CD14-positive monocyte (primary cell): ENCODE measurements around the gene NLRC5. TPM values are rescaled to one million over a fixed set of nuclear protein-coding genes. Genes with fewer than 3 reads are reported as not detected.

Source experiments
- DNase-seq, 3 donors: peaks; one replicate each; pipeline ENCODE4 v3.0.0-alpha.2; 2011 to 2022
- H2AFZ ChIP-seq: 2 replicates; pipeline ENCODE4 v1.6.0; 2012; ENCODE audit warnings: mild to moderate bottlenecking, low read depth, low read length, inconsistent platforms; ENCODE audit not compliant: insufficient read depth, poor library complexity, severe bottlenecking
- H3K27ac ChIP-seq, 2 donors: 1 replicate in 1 of 2; 2 replicates in 1 of 2; pipeline ENCODE4 v1.5.1; 2012 to 2013; ENCODE audit warnings: low read length in 2 of 2, control low read depth in 1 of 2, inconsistent platforms in 1 of 2, low read depth in 1 of 2, mild to moderate bottlenecking in 1 of 2
- H3K27me3 ChIP-seq, 2 donors: one replicate each; pipeline versions ENCODE4 v1.6.0 to v1.6.1; 2011 to 2013; ENCODE audit warnings: low read length in 2 of 2; ENCODE audit not compliant: control insufficient read depth in 2 of 2, insufficient read depth in 2 of 2
- H3K36me3 ChIP-seq, 2 donors: replicated peaks in 1 of 2; 1 replicate in 1 of 2; 2 replicates in 1 of 2; pipeline versions ENCODE4 v1.5.1 to v1.6.1; 2012 to 2013; ENCODE audit warnings: low read length in 2 of 2, control low read depth in 1 of 2, inconsistent platforms in 1 of 2, mild to moderate bottlenecking in 1 of 2; ENCODE audit not compliant: insufficient read depth in 2 of 2, control insufficient read depth in 1 of 2
- H3K4me1 ChIP-seq, 2 donors: 1 replicate in 1 of 2; 2 replicates in 1 of 2; pipeline versions ENCODE4 v1.5.1 to v1.6.1; 2012 to 2013; ENCODE audit warnings: low read length in 2 of 2, control low read depth in 1 of 2, inconsistent platforms in 1 of 2, mild to moderate bottlenecking in 1 of 2, moderate library complexity in 1 of 2; ENCODE audit not compliant: insufficient read depth in 2 of 2, control insufficient read depth in 1 of 2
- H3K4me2 ChIP-seq: replicated peaks from 2 replicates; pipeline ENCODE3; 2012; ENCODE audit warnings: low read length, moderate library complexity, mild to moderate bottlenecking; ENCODE audit not compliant: poor library complexity, severe bottlenecking; ENCODE audit errors: extremely low read depth
- H3K4me3 ChIP-seq, 3 experiments: fragments of 200-600 bp in 1 of 3; sonication (generic) in 1 of 3; replicated peaks in 1 of 3; 1 replicate in 2 of 3; 2 replicates in 1 of 3; pipeline ENCODE4 v1.5.1; 2011 to 2013; ENCODE audit warnings: low read length in 3 of 3, mild to moderate bottlenecking in 3 of 3, control low read depth in 2 of 3, low read depth in 2 of 3, inconsistent platforms in 1 of 3, moderate library complexity in 1 of 3
- H3K79me2 ChIP-seq: 2 replicates; pipeline ENCODE4 v1.6.0; 2012; ENCODE audit warnings: mild to moderate bottlenecking, control low read depth, inconsistent platforms, low read length, moderate library complexity; ENCODE audit not compliant: insufficient read depth
- H3K9ac ChIP-seq: 2 replicates; pipeline ENCODE4 v1.6.0; 2017; ENCODE audit warnings: low read length, mild to moderate bottlenecking; ENCODE audit not compliant: insufficient read depth, poor library complexity, severe bottlenecking
- H3K9me3 ChIP-seq, 2 donors: replicated peaks in 1 of 2; 1 replicate in 1 of 2; 2 replicates in 1 of 2; pipeline versions ENCODE4 v1.5.1 to v1.6.1; 2012 to 2013; ENCODE audit warnings: low read length in 2 of 2, control low read depth in 1 of 2; ENCODE audit not compliant: control insufficient read depth in 1 of 2, insufficient read depth in 1 of 2
- H4K20me1 ChIP-seq: 2 replicates; pipeline ENCODE4 v1.6.0; 2012; ENCODE audit warnings: mild to moderate bottlenecking, low read length, control low read depth, moderate library complexity; ENCODE audit not compliant: insufficient read depth
- H3K27ac Mint-ChIP-seq, 7 donors: one replicate each; pipeline ENCODE4 v1.8.0; 2020; ENCODE audit warnings: mild to moderate bottlenecking in 7 of 7, mixed read lengths in 7 of 7, moderate library complexity in 6 of 7, inconsistent platforms in 2 of 7
- H3K27me3 Mint-ChIP-seq, 3 donors: one replicate each; pipeline ENCODE4 v1.8.0; 2021 to 2022; ENCODE audit warnings: low read depth in 3 of 3, mild to moderate bottlenecking in 3 of 3, mixed read lengths in 3 of 3, moderate library complexity in 3 of 3, inconsistent platforms in 1 of 3
- H3K36me3 Mint-ChIP-seq, 2 donors: one replicate each; pipeline ENCODE4 v1.8.0; 2020; ENCODE audit warnings: mixed read lengths in 2 of 2, inconsistent platforms in 1 of 2, mild to moderate bottlenecking in 1 of 2
- H3K4me1 Mint-ChIP-seq: one replicate; pipeline ENCODE4 v1.8.0; 2020; ENCODE audit warnings: mild to moderate bottlenecking, mixed read lengths
- H3K4me3 Mint-ChIP-seq, 2 donors: one replicate each; pipeline ENCODE4 v1.8.0; 2020; ENCODE audit warnings: mild to moderate bottlenecking in 2 of 2, mixed read lengths in 2 of 2, moderate library complexity in 1 of 2
- H3K9me3 Mint-ChIP-seq, 7 donors: one replicate each; pipeline ENCODE4 v1.8.0; 2020 to 2022; ENCODE audit warnings: mixed read lengths in 7 of 7, mild to moderate bottlenecking in 6 of 7, moderate library complexity in 6 of 7, inconsistent platforms in 2 of 7
- CTCF ChIP-seq: fragments of 200-600 bp; IDR thresholded peaks from one replicate; pipeline ENCODE4 v1.8.0; 2022; ENCODE audit warnings: antibody characterized with exemption, mild to moderate bottlenecking
- WGBS: methylation state at CpG from one replicate; pipeline ENCODE4 v1.1.5; 2013; ENCODE audit warnings: missing lambda C conversion rate; ENCODE audit not compliant: insufficient coverage; 5-methylcytosine and 5-hydroxymethylcytosine counted together
- intact Hi-C, 2 donors: fragments of 100-400 bp; cut with micrococcal nuclease; formaldehyde crosslinking; loops; one replicate each; pipeline versions ENCODE4 v1.15.0 to v1.15.1; 2023
- polyA plus RNA-seq, 3 donors: library from polyadenylated mRNA; depleted of rRNA in 1 of 3; unstranded in 2 of 3; stranded (reverse) in 1 of 3; fragments of 300-500 nt in 2 of 3; fragments of >200 nt in 1 of 3; fragmentation: Illumina TruSeq in 2 of 3; gene quantifications; 1 replicate in 2 of 3; 2 replicates in 1 of 3; pipeline ENCODE4 v1.2.3, GENCODE V29; 2012 to 2021

Gene NLRC5
- polyA plus RNA-seq, 3 donors = 10.3 to 171 (median 21.6) TPM

GRCh38 chr16:57027067-57027466 lies 37.7 kb downstream of the NLRC5 start:
- intact Hi-C loops = no loop called here
- Mint-ChIP-seq H3K4me3 (no peak overlapping the region), H3K27me3 (no peaks in the 10 kb centered on the region), H3K27ac (peak overlapping the region in 1 of 7 donors; percentile 84), H3K9me3 (peaks cover 0 to 5% (median 0%) of the 10 kb centered on the region in 7 donors), H3K4me1 (peaks cover 77% of the 10 kb centered on the region), H3K36me3 (peaks cover 75 to 79% of the 10 kb centered on the region in 2 donors)
- H3K9ac ChIP-seq = no peak overlapping the region
- H2AFZ ChIP-seq = no peak overlapping the region
- no peak for DNase-seq
- H3K27ac ChIP-seq = peak overlapping the region in 1 of 2 donors; percentile 67
- H3K4me2 ChIP-seq = no peak overlapping the region
- H3K4me1 ChIP-seq = peaks cover 57% of the 10 kb centered on the region in 2 donors
- H3K79me2 ChIP-seq = peaks cover 11% of the 10 kb centered on the region
- H3K9me3 ChIP-seq = no peaks in the 10 kb centered on the region
- no peak overlapping the region for H3K4me3 ChIP-seq
- peaks cover 33 to 72% of the 10 kb centered on the region in 2 donors for H3K36me3 ChIP-seq
- no peaks in the 10 kb centered on the region for H4K20me1 ChIP-seq
- WGBS = no CpG with 5 or more reads among the region's 2 CpGs
- no peaks in the 10 kb centered on the region for H3K27me3 ChIP-seq
- TF ChIP-seq CTCF = no peak

DNA sequence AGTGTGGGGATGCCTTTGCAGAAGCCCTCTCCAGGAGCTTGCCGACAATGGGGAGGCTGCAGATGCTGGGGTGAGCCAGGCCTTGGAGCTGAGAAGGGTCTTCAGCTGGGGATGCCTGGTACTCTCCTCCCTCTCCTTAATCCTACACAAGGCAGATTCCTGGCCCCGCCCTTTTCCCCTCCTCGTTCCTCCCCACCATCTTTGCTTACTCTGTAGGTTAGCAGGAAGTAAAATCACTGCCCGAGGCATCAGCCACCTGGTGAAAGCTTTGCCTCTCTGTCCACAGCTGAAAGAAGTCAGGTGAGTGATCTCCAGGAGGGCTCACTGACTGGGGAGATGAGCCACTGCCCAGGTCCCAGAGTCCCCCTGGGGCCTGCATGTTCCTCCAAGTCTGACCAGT lies 38.7 kb downstream of the NLRC5 start:
- Histone ChIP-seq H3K27me3 (no peaks in the 10 kb centered on the region), H2AFZ (no peak overlapping the region), H3K4me3 (no peak overlapping the region), H3K9me3 (no peaks in the 10 kb centered on the region), H4K20me1 (no peaks in the 10 kb centered on the region), H3K9ac (no peak overlapping the region), H3K27ac (no peak overlapping the region), H3K79me2 (peaks cover 11% of the 10 kb centered on the region), H3K4me2 (no peak overlapping the region), H3K36me3 (peaks cover 28 to 71% of the 10 kb centered on the region in 2 donors), H3K4me1 (peaks cover 53 to 57% of the 10 kb centered on the region in 2 donors)
- Mint-ChIP-seq H3K9me3 (peaks cover 0 to 5% (median 0%) of the 10 kb centered on the region in 7 donors), H3K36me3 (peaks cover 72 to 76% of the 10 kb centered on the region in 2 donors), H3K4me1 (peaks cover 69% of the 10 kb centered on the region), H3K27ac (peak overlapping the region in 2 of 7 donors; percentile 43 to 46), H3K27me3 (no peaks in the 10 kb centered on the region), H3K4me3 (no peak overlapping the region)
- TF ChIP-seq CTCF = no peak
- intact Hi-C loops = no loop called here
- 20% methylated on average over 1 of the region's 4 CpGs for WGBS
- no peak for DNase-seq
